Ovary (tissue), 9 donors: Measurements from ENCODE around the gene ARFIP1. TPM values are rescaled to one million over a fixed set of nuclear protein-coding genes. Genes with fewer than 3 reads are reported as not detected.

ENCODE experiments used
- DNase-seq, 5 donors: peaks; one replicate each; pipeline ENCODE4 v3.0.0-alpha.2; 2019 to 2020
- H3K27ac ChIP-seq, 2 donors: fragments of 200-600 bp; one replicate each; pipeline versions ENCODE4 v1.5.1 to v1.8.0; 2019 to 2022
- H3K27me3 ChIP-seq: fragments of 200-600 bp; one replicate; pipeline ENCODE4 v1.8.0; 2022
- H3K36me3 ChIP-seq: fragments of 200-600 bp; sonication (generic); one replicate; pipeline ENCODE4 v1.5.1; 2019
- H3K4me1 ChIP-seq: one replicate; pipeline ENCODE4 v1.8.1; 2013; ENCODE audit warnings: mild to moderate bottlenecking, moderate library complexity; ENCODE audit not compliant: insufficient read depth
- H3K4me3 ChIP-seq: fragments of 200-600 bp; sonication (generic); one replicate; pipeline ENCODE4 v1.5.1; 2017
- H3K9me3 ChIP-seq, 2 donors: fragments of 200-600 bp in 1 of 2; sonication (generic) in 1 of 2; one replicate each; pipeline versions ENCODE4 v1.5.1 to v1.8.1; 2013 to 2019; ENCODE audit warnings: mild to moderate bottlenecking in 1 of 2, moderate library complexity in 1 of 2
- EP300 ChIP-seq: sonication (generic); formaldehyde crosslinking; IDR thresholded peaks from one replicate; pipeline ENCODE4 v1.6.1; 2017; ENCODE audit warnings: antibody characterized with exemption
- POLR2A ChIP-seq: fragments of 450-650 bp; IDR thresholded peaks from one replicate; pipeline ENCODE4 v1.6.1; 2017; ENCODE audit warnings: antibody characterized with exemption, mild to moderate bottlenecking, moderate library complexity
- WGBS, 3 donors: extraction: QIAGEN DNeasy Blood & Tissue Kit in 1 of 3; methylation state at CpG; one replicate each; pipeline versions ENCODE4 v1.1.5 to v1.1.7; 2013 to 2017; 5-methylcytosine and 5-hydroxymethylcytosine counted together
- intact Hi-C, 4 donors: fragments of 100-400 bp; cut with DNase I; formaldehyde crosslinking; loops; one replicate each; pipeline versions ENCODE4 v1.11.0 to v1.15.1; 2022 to 2023
- polyA plus RNA-seq, 2 donors: library from polyadenylated mRNA; stranded (reverse); fragments of 200-250 nt in 1 of 2; fragments of 350-450 nt in 1 of 2; fragmentation: Illumina TruSeq in 1 of 2; extraction: RNeasy Lipid Tissue Mini Kit (QIAGEN cat#74804) in 1 of 2; gene quantifications; one replicate each; pipeline ENCODE4 v1.2.3, GENCODE V29; 2013 to 2014
- total RNA-seq, 7 donors: library from RNA; depleted of rRNA in 2 of 7; stranded (reverse); fragments of >200 nt in 2 of 7; fragmentation: NEBNext Ultra II Directional in 3 of 7; extraction: Animal tissue kit (Norgen Biotek cat#: 25700) in 3 of 7; gene quantifications; one replicate each; pipeline versions ENCODE4 v1.1.0 to v1.2.4, GENCODE V29; 2016 to 2023
- TF ChIP-seq, protein P1 (sequence below), 3 donors: fragments of 450-650 bp in 2 of 3; fragments of 200-600 bp in 1 of 3; IDR thresholded peaks; one replicate each; pipeline versions ENCODE4 v1.5.1 to v1.8.0; 2016 to 2022; ENCODE audit warnings: antibody characterized with exemption in 3 of 3, mild to moderate bottlenecking in 1 of 3
- donor health status: DM: no; HTN: no; CAD: no; lungs with moderate emphysema.
- donor health status: DM: no; HTN: no; CAD: no.
- donor health status: Bipolar disorder and iron deficiency.
- donor health status: DM: yes; HTN: yes; CAD: no.
- donor health status: DM: no; HTN: no; CAD: no.
- donor health status: DM: yes; HTN: yes; CAD: no.

ARFIP1 gene
- total and polyA plus RNA-seq, 9 donors, result 15.6 to 47.4 (median 29.8) TPM

- TF ChIP-seq EP300, result no peak
- TF ChIP-seq POLR2A, result no peak
- TF ChIP-seq, protein P1, sequence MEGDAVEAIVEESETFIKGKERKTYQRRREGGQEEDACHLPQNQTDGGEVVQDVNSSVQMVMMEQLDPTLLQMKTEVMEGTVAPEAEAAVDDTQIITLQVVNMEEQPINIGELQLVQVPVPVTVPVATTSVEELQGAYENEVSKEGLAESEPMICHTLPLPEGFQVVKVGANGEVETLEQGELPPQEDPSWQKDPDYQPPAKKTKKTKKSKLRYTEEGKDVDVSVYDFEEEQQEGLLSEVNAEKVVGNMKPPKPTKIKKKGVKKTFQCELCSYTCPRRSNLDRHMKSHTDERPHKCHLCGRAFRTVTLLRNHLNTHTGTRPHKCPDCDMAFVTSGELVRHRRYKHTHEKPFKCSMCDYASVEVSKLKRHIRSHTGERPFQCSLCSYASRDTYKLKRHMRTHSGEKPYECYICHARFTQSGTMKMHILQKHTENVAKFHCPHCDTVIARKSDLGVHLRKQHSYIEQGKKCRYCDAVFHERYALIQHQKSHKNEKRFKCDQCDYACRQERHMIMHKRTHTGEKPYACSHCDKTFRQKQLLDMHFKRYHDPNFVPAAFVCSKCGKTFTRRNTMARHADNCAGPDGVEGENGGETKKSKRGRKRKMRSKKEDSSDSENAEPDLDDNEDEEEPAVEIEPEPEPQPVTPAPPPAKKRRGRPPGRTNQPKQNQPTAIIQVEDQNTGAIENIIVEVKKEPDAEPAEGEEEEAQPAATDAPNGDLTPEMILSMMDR (IDR thresholded peaks at IDR 0.05), result no peak
- H3K27me3 ChIP-seq, result no peaks in the 10 kb centered on the region
Observed at GRCh38 chr4:152734699-152735050, 45.1 kb upstream of the ARFIP1 start.

GRCh38 chr4:152735396-152735859 lies 44.3 kb upstream of the ARFIP1 start:
- Histone ChIP-seq H3K9me3 (no peaks in the 10 kb centered on the region), H3K4me3 (no peak overlapping the region), H3K27me3 (no peaks in the 10 kb centered on the region), H3K36me3 (no peaks in the 10 kb centered on the region), H3K4me1 (no peaks in the 10 kb centered on the region), H3K27ac (no peak overlapping the region)
- intact Hi-C loops, result no loop called here
- no peak for DNase-seq
- no peak for TF ChIP-seq POLR2A
- TF ChIP-seq, protein P1 (IDR thresholded peaks at IDR 0.05), result no peak
- no peak for TF ChIP-seq EP300
- 7 to 12% (median 9%) methylated on average over 2 of the region's 2 CpGs for WGBS, 3 donors

More at GRCh38 chr4:152734699-152735050, 45.1 kb upstream of the ARFIP1 start:
- 74 to 79% (median 75%) methylated on average over 3 of the region's 3 CpGs for WGBS, 3 donors
- Histone ChIP-seq H3K36me3 (no peaks in the 10 kb centered on the region), H3K4me3 (no peak overlapping the region), H3K9me3 (no peaks in the 10 kb centered on the region), H3K27ac (no peak overlapping the region), H3K4me1 (no peaks in the 10 kb centered on the region)
- no peak for DNase-seq
- intact Hi-C loops, result no loop called here

DNA sequence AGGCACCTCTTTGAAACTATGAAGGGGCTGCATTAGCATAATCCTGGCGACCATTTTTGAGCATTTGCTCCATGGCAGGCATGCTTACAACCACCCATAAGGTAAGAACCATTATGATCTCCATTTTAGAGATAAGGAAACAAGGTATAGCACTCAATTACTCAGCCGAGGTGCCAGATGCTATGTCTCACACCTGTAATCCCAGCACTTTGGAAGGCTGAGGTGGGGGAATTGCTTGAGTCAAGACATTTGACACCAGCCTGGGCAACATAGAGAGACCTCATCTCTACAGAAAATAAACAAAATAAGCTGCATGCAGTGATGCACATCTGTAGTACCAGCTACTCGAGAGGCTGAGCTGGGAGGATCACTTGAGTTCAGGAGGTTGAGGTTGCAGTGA lies 43.8 kb upstream of the ARFIP1 start:
- WGBS, 3 donors, result 44 to 65% (median 54%) methylated on average over 3 of the region's 3 CpGs
- intact Hi-C loops, result no loop called here

GRCh38 chr4:152738827-152739226 lies 40.9 kb upstream of the ARFIP1 start:
- H3K9me3 ChIP-seq, result no peaks in the 10 kb centered on the region
- no peaks in the 10 kb centered on the region for H3K27me3 ChIP-seq
- no peak overlapping the region for H3K27ac ChIP-seq
- intact Hi-C loops, result no loop called here
- no peak for DNase-seq
- H3K4me3 ChIP-seq, result no peak overlapping the region
- 63 to 71% (median 71%) methylated on average over 3 of the region's 3 CpGs for WGBS, 3 donors
- TF ChIP-seq, protein P1 (IDR thresholded peaks at IDR 0.05), result no peak
- no peaks in the 10 kb centered on the region for H3K4me1 ChIP-seq
- H3K36me3 ChIP-seq, result no peaks in the 10 kb centered on the region

More for the DNA sequence above, 43.8 kb upstream of the ARFIP1 start:
- no peak overlapping the region for H3K4me3 ChIP-seq
- H3K4me1 ChIP-seq, result no peaks in the 10 kb centered on the region
- H3K36me3 ChIP-seq, result no peaks in the 10 kb centered on the region
- TF ChIP-seq, protein P1 (IDR thresholded peaks at IDR 0.05), result no peak
- TF ChIP-seq EP300 (no peak), POLR2A (no peak)
- H3K27ac ChIP-seq, result no peak overlapping the region
- no peaks in the 10 kb centered on the region for H3K9me3 ChIP-seq
- DNase-seq, result no peak
- no peaks in the 10 kb centered on the region for H3K27me3 ChIP-seq

DNA sequence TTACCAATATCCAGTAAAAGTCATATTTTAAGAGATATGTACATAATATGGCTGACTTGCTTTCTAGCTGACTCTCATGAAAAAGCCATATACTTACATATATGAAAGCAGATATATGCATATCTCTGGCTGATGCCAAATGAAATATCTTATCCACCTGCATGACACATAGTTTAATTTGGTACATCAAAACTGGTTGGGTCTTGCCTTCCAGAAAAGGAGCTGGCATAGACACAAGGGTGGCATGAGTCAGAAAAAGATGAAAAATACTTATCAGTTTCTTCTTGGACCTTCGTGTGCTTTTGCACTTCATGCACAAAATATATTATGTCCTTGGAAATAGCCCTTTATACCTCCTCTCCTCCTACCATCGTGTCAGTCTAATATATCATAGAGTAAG lies 32.3 kb upstream of the ARFIP1 start:
- WGBS, 3 donors, result 17 to 22% (median 18%) methylated on average over 2 of the region's 2 CpGs
- TF ChIP-seq EP300 (no peak), POLR2A (no peak)
- TF ChIP-seq, protein P1 (IDR thresholded peaks at IDR 0.05), result no peak
- no peak overlapping the region for H3K27ac ChIP-seq
- H3K36me3 ChIP-seq, result no peaks in the 10 kb centered on the region
- H3K4me1 ChIP-seq, result no peaks in the 10 kb centered on the region
- H3K27me3 ChIP-seq, result no peaks in the 10 kb centered on the region
- intact Hi-C loops, result no loop called here
- peaks cover 0 to 4% of the 10 kb centered on the region in 2 donors for H3K9me3 ChIP-seq
- no peak for DNase-seq
- H3K4me3 ChIP-seq, result no peak overlapping the region
